ENCODE results near the gene FSD1L.

The FSD1L gene

DNA sequence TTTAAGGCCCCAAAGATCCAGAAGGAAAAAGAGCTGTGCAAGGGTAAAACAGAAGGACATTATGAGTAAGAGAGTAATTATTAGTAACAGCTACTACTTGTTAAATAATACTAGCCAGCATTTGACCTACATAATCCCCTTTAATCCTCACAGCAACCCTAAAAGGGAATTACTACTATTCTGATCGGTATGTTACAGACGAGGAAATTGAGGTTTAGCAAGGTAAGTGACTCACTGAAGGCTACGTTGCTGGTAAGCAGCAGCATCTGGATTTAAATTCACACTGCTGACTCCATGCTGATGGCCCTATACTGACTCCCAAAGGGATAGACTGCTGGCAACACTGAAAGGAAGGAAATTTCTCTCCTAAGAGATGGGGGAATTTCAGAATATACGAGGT lies 3.7 kb upstream of the FSD1L start:
- TF ChIP-seq, protein P1, sequence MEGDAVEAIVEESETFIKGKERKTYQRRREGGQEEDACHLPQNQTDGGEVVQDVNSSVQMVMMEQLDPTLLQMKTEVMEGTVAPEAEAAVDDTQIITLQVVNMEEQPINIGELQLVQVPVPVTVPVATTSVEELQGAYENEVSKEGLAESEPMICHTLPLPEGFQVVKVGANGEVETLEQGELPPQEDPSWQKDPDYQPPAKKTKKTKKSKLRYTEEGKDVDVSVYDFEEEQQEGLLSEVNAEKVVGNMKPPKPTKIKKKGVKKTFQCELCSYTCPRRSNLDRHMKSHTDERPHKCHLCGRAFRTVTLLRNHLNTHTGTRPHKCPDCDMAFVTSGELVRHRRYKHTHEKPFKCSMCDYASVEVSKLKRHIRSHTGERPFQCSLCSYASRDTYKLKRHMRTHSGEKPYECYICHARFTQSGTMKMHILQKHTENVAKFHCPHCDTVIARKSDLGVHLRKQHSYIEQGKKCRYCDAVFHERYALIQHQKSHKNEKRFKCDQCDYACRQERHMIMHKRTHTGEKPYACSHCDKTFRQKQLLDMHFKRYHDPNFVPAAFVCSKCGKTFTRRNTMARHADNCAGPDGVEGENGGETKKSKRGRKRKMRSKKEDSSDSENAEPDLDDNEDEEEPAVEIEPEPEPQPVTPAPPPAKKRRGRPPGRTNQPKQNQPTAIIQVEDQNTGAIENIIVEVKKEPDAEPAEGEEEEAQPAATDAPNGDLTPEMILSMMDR (IDR thresholded peaks at IDR 0.05): no peak
- peaks cover 11 to 12% of the 10 kb centered on the region in 2 experiments for H3K4me1 ChIP-seq (ENCODE audit: control insufficient read depth in 1 of 2, insufficient read depth in 1 of 2, low read depth in 1 of 2, low read length in 1 of 2)
- H3K27ac ChIP-seq: no peak overlapping the region
- no peaks in the 10 kb centered on the region for H3K27me3 ChIP-seq
- no peaks in the 10 kb centered on the region for H3K9me3 ChIP-seq
- H3K36me3 ChIP-seq: no peaks in the 10 kb centered on the region
- H3K4me3 ChIP-seq (ENCODE audit: low read depth in 1 of 2, low read length in 1 of 2): no peak overlapping the region

DNA sequence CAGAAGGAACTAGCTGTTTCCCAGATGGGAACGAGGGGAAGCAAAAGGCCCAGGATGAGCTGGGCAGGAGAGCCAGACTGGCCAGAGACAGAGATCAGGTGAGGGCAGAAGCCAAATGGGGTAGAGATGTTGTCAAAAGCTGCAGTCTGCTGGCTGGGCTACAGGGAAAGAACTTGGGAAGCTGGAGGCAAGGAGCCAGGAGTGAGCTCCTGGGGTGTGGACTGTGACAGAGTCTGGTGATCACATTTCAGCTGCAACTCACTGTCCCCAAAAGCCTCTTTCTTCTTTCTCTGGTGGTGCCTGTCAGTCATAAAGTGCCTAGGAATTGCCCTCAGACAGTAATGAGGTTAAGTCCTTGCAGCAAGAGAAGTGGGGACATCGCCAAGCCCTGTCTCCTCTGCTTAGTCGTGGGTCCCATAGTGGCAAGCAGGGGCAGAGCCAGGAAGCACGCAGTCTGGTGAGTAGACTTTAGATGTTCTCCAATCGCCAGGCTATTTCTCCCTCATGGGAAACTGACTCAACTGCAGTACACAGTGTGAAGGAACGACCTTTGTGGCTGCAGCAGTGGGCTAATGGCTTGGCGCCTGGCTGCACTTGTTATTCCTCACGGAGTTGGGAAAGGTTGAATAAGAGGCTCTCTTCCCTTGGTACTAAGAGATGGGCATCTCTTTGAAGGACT lies 2.5 kb upstream of the FSD1L start:
- H3K4me3 ChIP-seq (ENCODE audit: low read depth in 1 of 2, low read length in 1 of 2): no peak overlapping the region
- H3K36me3 ChIP-seq: no peaks in the 10 kb centered on the region
- no peaks in the 10 kb centered on the region for H3K27me3 ChIP-seq
- TF ChIP-seq, protein P1 (IDR thresholded peaks at IDR 0.05): no peak
- no peak overlapping the region for H3K27ac ChIP-seq
- peaks cover 11 to 12% of the 10 kb centered on the region in 2 experiments for H3K4me1 ChIP-seq (ENCODE audit: control insufficient read depth in 1 of 2, insufficient read depth in 1 of 2, low read depth in 1 of 2, low read length in 1 of 2)
- H3K9me3 ChIP-seq: no peaks in the 10 kb centered on the region

DNA sequence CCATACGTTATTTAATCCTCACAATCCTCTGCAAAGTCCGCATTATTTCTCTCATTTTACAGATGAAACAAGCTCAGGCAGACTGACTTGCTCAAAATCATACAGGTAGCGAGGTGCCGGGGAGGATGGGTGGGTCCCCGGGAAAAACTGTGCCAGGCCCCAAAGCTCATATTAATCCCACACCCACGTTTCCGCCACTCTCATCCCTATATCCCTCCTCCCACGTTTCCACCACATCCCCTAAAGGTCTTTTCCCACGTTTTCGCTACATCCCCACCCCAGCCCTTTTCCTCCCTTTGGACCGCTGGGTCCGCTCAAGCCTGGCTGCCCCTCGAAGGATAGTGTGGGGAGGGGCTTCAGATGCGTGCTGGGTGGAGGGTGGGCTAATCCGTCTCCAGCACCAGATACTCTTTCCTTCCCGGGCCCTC lies 434 bp upstream of the FSD1L start:
- TF ChIP-seq, protein P1 (IDR thresholded peaks at IDR 0.05): no peak
- peaks cover 11 to 12% of the 10 kb centered on the region in 2 experiments for H3K4me1 ChIP-seq (ENCODE audit: control insufficient read depth in 1 of 2, insufficient read depth in 1 of 2, low read depth in 1 of 2, low read length in 1 of 2)
- H3K27ac ChIP-seq: peak overlapping the region; percentile 40
- H3K9me3 ChIP-seq: no peaks in the 10 kb centered on the region
- peak overlapping the region; percentile 76 to 86 for H3K4me3 ChIP-seq (ENCODE audit: low read depth in 1 of 2, low read length in 1 of 2)
- H3K27me3 ChIP-seq: no peaks in the 10 kb centered on the region
- H3K36me3 ChIP-seq: no peaks in the 10 kb centered on the region

DNA sequence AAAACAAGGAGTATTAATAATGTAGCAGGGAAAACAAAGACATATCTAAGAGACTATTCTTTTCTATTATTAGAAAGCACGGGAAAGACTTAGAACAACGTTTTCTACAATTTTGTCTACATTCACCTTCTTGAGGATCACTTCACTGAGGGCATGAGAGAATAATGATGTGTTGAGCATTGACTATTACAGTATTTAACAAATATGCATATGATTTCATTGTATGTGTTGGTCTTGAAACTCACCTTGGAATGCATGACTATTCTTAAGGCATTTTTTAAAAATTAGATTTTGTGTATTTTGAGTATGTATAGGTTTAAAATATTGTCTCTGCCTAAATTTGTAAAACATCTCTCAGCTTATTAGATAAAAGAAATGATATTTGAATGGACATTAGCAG lies 1.2 kb downstream of the FSD1L start:
- Histone ChIP-seq H3K27ac (no peak overlapping the region), H3K4me3 (ENCODE audit: low read depth in 1 of 2, low read length in 1 of 2) (no peak overlapping the region)

DNA sequence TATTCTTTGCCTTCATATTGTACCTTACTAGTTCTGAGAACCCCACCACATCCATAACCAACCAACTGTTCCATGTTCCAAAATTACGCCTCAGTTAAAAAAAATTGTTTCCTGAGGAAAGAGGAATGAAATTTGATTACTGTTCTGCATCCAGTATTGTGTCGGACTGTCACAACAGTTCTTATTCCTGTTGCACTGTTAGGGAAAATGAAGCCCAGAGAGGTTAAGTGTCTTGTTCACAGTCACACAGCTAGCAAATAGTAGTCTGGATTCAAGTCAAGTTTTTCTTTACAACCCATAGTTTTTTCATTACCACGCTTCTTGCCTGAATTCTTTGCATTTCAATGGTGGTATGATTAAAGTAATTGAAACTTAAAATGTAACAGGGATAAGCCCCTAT lies 4.4 kb downstream of the FSD1L start:
- no peaks in the 10 kb centered on the region for H3K27me3 ChIP-seq
- TF ChIP-seq, protein P1 (IDR thresholded peaks at IDR 0.05): no peak
- H3K36me3 ChIP-seq: no peaks in the 10 kb centered on the region
- no peaks in the 10 kb centered on the region for H3K9me3 ChIP-seq
- H3K27ac ChIP-seq: no peak overlapping the region
- H3K4me3 ChIP-seq (ENCODE audit: low read depth in 1 of 2, low read length in 1 of 2): no peak overlapping the region
- peaks cover 11 to 12% of the 10 kb centered on the region in 2 experiments for H3K4me1 ChIP-seq (ENCODE audit: control insufficient read depth in 1 of 2, insufficient read depth in 1 of 2, low read depth in 1 of 2, low read length in 1 of 2)

More for the DNA sequence above, 1.2 kb downstream of the FSD1L start:
- Histone ChIP-seq H3K4me1 (ENCODE audit: control insufficient read depth in 1 of 2, insufficient read depth in 1 of 2, low read depth in 1 of 2, low read length in 1 of 2) (peaks cover 11 to 12% of the 10 kb centered on the region in 2 experiments), H3K36me3 (no peaks in the 10 kb centered on the region), H3K27me3 (no peaks in the 10 kb centered on the region), H3K9me3 (no peaks in the 10 kb centered on the region)
- TF ChIP-seq, protein P1 (IDR thresholded peaks at IDR 0.05): no peak

All from neutrophil (primary cell).